Lower lobe of right lung (tissue), 2 donors: ENCODE data around the gene HARS1. TPM values are rescaled to one million over a fixed set of nuclear protein-coding genes. Genes with fewer than 3 reads are reported as not detected.
A peak's percentile ranks its signal among the peaks of the same experiment; 100 is the strongest.

Experiments used
- ATAC-seq, 2 donors: fragments of 200-7000 bp; cut with Tn5 transposase; one replicate each; pipeline ENCODE4 v1.9.1; 2020 to 2022; ENCODE audit warnings: mild to moderate bottlenecking in 2 of 2, moderate library complexity in 2 of 2
- DNase-seq: peaks from one replicate; pipeline ENCODE4 v3.0.0-alpha.2; 2020
- H3K27ac ChIP-seq: fragments of 200-600 bp; one replicate; pipeline ENCODE4 v1.8.0; 2022
- H3K27me3 ChIP-seq: fragments of 200-600 bp; one replicate; pipeline ENCODE4 v1.8.0; 2022; ENCODE audit warnings: low read depth
- H3K36me3 ChIP-seq: fragments of 200-600 bp; one replicate; pipeline ENCODE4 v1.8.0; 2022; ENCODE audit warnings: mild to moderate bottlenecking
- H3K4me1 ChIP-seq: fragments of 200-600 bp; one replicate; pipeline ENCODE4 v1.8.0; 2022
- H3K4me3 ChIP-seq: fragments of 200-600 bp; one replicate; pipeline ENCODE4 v1.8.0; 2022; ENCODE audit warnings: mild to moderate bottlenecking
- H3K9me3 ChIP-seq: fragments of 200-600 bp; one replicate; pipeline ENCODE4 v1.8.0; 2022
- CTCF ChIP-seq: fragments of 200-600 bp; IDR thresholded peaks from one replicate; pipeline ENCODE4 v1.8.0; 2022; ENCODE audit warnings: antibody characterized with exemption, mild to moderate bottlenecking
- intact Hi-C: fragments of 100-400 bp; cut with DNase I; formaldehyde crosslinking; loops from one replicate; pipeline ENCODE4 v1.11.0; 2022
- total RNA-seq: library from RNA; stranded (reverse); fragmentation: NEBNext Ultra II Directional; extraction: Animal tissue kit (Norgen Biotek cat#: 25700); gene quantifications from one replicate; pipeline ENCODE4 v1.2.1, GENCODE V29; 2021
- donor health status: DM: no; HTN: yes; CAD: no; lungs with severe emphysema.

HARS1 gene
- total RNA-seq, 1 donor from 2014 or later: 44.5 TPM

- DNase-seq (no peak), ATAC-seq (no peak)
- Histone ChIP-seq H3K4me3 (no peak overlapping the region), H3K27me3 (no peaks in the 10 kb centered on the region), H3K27ac (no peak overlapping the region), H3K9me3 (no peaks in the 10 kb centered on the region), H3K36me3 (peaks cover 90% of the 10 kb centered on the region), H3K4me1 (no peaks in the 10 kb centered on the region)
- intact Hi-C loops: no loop called here
- TF ChIP-seq CTCF: no peak
Measured at GRCh38 chr5:140678993-140679392, 12.2 kb downstream of the HARS1 start.

DNA sequence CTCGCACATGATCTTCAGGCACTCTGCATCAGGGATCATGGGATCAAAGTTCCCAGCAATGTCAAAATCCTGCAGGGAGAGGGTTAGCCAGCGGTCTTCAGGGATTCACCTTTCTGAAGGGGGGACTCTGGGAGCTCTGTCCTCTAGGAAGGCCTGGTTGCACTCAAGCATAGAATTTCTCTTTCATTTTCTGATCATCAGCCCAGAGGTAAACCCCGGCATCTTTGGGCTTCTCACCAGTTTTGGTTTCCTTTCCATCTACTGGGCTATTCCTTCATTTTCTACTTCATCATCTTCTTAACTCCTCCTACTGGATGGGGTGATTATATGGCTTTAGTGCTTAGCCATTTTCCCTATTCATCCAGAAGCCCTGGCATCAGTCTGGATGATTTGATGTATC is 13.2 kb downstream of the HARS1 start:
- ATAC-seq: no peak

DNA sequence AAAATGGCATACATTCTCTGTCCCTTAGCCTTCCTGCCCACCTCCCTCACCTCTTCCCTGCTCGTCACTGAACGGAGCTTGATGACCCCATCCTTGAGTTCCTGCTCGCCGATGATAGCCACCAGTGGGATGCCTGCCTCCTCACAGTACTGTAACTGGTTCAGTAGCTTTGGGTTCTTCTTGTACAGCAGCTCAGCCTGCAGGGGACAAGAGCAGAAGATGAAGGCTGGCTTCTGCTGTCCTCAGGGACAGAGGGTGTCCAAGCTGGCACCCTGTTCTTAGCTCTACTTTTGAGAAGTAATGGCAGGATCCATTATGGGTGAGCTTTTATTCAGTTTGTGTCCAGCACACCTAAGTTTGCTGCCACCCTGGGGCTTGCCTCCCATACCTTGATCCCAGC is 16.5 kb downstream of the HARS1 start:
- Histone ChIP-seq H3K4me3 (no peak overlapping the region), H3K27ac (no peak overlapping the region), H3K36me3 (peaks cover 93% of the 10 kb centered on the region), H3K4me1 (no peaks in the 10 kb centered on the region), H3K27me3 (no peaks in the 10 kb centered on the region), H3K9me3 (no peaks in the 10 kb centered on the region)
- no peak for DNase-seq
- TF ChIP-seq CTCF: no peak
- intact Hi-C loops: no loop called here
- no peak for ATAC-seq

More for the DNA sequence above, 13.2 kb downstream of the HARS1 start:
- no peaks in the 10 kb centered on the region for H3K27me3 ChIP-seq
- no peak overlapping the region for H3K27ac ChIP-seq
- H3K9me3 ChIP-seq: no peaks in the 10 kb centered on the region
- H3K4me1 ChIP-seq: no peaks in the 10 kb centered on the region
- H3K4me3 ChIP-seq: no peak overlapping the region
- intact Hi-C loops: no loop called here
- TF ChIP-seq CTCF: no peak
- peaks cover 99% of the 10 kb centered on the region for H3K36me3 ChIP-seq
- no peak for DNase-seq

DNA sequence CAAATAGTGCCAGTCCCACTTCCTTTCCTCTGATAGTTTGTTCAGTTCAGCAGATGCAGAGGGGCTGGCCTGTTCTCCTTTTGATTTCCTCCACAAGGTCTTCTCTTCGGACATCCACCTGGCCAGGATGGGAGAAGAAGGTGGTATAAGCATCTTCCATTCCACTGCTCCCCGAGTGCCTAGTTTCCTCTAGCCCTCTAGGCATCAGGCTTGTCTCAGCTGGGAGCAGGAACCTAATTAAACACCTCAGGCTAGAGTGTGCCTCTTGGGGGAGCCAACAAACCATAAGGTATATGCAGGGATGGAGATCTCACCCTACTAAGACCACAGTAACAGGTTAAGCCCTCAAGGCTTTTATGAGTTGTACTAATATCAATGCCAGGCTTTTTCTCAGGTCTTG is 17.0 kb downstream of the HARS1 start:
- intact Hi-C loops: no loop called here
- Histone ChIP-seq H3K36me3 (peaks cover 93% of the 10 kb centered on the region), H3K27ac (no peak overlapping the region), H3K4me1 (no peaks in the 10 kb centered on the region), H3K9me3 (no peaks in the 10 kb centered on the region), H3K27me3 (no peaks in the 10 kb centered on the region), H3K4me3 (no peak overlapping the region)
- no peak for ATAC-seq
- no peak for DNase-seq
- TF ChIP-seq CTCF: no peak

DNA sequence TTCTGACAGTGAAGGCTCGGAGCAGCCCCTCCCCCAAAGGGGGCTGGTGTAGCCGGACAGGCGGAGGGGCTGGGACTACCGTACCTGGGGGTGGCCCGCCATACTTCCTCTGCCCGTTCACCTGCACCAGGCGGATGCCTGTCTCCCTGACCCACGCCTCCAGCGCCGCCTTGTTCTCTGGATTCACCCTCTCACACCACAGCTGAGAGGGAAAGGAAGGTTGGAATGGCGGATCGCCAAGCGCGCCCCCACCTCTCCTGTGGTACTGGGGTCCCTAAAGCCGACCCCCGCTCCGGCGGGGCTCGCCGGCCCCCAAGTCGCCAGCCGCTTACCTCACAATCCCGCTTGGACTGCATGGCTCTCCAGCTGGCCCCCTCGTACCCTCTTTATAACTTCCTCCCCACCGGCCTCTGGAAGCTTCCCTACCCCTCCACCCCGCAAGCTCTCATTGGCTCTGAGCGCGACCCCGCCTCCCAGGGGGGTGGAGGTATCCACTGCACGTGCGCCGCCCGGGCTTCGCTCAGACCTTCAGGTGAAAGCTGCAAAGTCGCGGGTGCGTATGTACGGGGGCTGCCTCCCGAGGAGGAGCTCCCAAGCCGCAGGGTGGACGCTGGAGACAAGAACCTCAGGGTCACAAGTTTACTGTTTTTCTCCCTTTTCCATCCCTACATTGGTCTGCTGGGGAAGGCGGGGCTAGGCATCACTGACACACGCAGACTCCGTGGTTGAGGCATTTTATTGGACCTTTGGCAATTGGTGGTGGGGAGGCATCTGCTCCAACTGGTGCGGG is 17.8 kb downstream of the HARS1 start, which contains the start of gene DND1:
Gene DND1, minus strand, starts transcription at position 390 of the 790 bp plus-strand sequence. Its CDS starts 34 bp downstream, at position 356.
- no peak within 1 kb of the TSS for H3K27ac ChIP-seq
- H3K9me3 ChIP-seq: no peaks in the 10 kb centered on the region
- intact Hi-C loops: no loop called here
- ATAC-seq (peak in 1 of 2 donors; percentile 12), DNase-seq (no peak)
- H3K36me3 ChIP-seq: peaks cover 93% of the 10 kb centered on the region
- no peaks in the 10 kb centered on the region for H3K27me3 ChIP-seq
- no peak for TF ChIP-seq CTCF
- no peaks in the 10 kb centered on the region for H3K4me1 ChIP-seq
- no peak within 1 kb of the TSS for H3K4me3 ChIP-seq
